Endothelial cell of hepatic sinusoid (primary cell): ENCODE measurements around the gene DCAF5.

Experiments used
- in situ Hi-C: cut with HindIII; loops from 2 replicates; pipeline ENCODE4 v1.10.0; 2017; ENCODE audit warnings: low sequenced_read_pairs

The DCAF5 gene

DNA sequence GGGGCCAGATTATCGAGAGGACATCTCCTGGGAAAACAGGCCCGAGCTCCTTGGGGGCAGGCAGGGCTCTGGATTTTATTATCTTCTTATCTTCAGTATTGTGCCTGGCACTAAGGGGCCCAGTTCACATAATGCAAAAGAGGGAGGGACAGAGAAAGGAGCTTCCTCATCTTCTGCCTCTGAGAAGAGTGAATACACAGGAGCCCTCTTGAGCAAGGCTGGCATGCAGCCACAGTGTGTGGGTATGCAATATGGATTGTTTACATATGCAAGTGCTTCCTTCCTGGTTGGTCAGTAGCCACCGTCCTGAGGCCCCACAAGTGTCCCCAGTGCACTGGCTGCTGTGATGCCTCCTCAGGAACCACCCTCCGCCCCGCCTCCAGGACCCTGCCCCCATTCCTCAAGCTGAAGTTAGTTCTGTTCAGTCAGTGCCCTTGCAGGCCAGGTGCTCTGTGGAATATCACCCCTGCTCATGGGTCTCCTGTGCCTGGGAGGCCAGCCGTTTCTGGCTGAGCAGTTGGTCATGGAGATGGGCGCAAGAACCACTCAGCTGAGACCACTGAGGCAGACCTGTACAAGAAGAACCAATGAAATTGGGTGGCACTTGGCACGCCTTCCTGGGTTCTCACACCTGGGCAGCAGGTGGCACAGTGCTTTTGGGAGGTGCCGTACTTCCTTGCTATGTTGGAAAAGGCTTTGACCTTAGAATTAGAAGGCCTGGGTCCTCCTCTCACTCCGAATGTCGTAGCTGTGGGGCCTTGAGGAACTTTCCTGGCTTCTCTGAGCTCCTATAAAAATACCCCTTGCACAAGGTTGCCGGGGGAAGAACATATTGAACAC, 138.8 kb downstream of the DCAF5 start:
- in situ Hi-C loops: no loop called here

DNA sequence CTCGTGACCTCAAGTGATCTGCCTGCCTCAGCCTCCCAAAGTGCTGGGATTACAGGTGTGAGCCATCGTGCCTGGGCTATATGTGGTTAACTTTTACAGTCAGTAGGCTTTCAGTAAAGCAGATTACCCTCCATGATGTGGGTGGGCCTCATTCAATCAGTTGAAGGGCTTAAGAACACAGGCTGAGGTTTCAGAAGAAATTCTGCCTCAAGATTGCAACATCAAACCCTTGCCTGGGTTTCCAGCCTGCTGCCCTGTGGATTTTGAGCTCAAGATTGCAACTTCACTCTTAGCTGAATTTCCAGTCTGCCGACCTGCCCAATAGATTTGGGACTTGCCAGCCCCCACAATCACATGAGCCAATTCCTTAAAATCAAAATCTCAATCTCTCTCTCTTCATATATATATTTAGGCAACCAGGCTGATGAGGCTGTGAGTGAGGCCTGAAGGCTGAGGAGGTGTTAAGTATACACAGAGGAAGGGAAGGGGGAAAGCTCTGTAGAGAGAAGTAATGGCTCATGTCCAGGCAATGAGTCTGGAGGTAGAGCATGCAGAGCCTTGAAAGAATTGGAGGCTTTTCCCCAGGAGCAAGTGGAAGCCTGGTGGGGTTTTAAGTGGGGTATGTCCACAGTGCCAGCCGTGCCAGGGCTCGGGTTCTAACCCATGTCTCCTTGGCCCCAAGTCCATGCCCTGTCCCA, 140.5 kb downstream of the DCAF5 start:
- in situ Hi-C loops: no loop called here

DNA sequence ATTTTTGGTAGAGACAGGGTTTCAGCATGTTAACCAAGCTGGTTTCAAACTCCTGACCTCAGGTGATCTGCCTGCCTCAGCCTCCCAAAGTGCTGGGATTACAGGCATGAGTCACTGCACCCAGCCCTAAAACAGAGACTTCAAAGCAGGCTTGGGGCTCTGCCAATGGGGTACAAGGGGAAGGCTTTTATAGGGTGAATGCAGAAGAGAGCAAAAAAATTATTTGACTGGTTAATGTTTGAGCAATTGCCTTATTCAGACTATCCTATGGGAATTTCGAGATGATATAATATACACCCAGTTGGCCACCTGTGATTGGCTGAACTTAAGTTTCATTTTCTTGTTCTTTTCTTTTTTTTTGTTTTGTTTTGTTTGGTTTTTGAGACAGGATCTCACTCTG, 142.3 kb downstream of the DCAF5 start:
- in situ Hi-C loops: no loop called here

DNA sequence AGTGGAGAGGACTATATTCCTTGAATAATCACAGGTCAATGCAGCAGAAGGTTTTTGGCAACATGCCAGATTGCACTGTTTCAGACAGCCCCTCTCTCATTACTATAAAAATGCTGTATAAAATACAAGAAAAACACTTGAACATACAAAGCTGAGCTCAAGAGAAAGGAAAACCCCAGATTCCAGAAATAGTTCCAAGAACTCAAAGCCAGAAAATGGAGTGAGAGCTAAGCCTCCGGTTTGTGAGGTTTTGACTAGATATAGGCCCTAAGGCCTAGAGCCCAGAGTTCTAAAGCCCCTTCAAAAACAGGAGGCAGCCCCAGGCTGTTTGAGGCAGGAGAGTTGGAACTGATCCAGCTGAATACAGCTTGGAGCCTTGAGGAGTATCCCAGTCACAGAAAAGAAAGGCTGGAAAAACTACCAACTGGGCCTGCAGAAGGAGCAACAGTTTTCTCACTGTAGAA, 144.5 kb downstream of the DCAF5 start:
- in situ Hi-C loops: no loop called here

DNA sequence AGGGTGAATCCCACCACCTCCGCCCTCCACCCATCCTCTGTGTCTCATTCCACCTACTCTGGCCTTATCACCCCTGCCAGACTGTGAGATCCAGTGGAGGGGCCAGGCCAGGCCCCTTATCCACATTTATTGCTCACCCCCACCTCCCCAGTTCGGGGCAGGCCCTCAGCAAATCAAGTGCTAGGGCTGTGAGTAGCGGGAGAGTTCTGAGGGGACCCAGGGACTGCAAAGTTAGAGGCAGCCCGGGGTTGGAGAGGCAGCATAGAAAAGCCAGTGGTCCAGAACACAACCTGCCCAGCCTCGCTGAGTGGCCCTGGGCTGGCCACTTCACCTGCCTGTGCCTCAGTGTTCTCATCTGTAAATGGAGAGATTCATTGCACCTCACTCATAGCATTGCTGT, 146.6 kb downstream of the DCAF5 start:
- in situ Hi-C loops: no loop called here

DNA sequence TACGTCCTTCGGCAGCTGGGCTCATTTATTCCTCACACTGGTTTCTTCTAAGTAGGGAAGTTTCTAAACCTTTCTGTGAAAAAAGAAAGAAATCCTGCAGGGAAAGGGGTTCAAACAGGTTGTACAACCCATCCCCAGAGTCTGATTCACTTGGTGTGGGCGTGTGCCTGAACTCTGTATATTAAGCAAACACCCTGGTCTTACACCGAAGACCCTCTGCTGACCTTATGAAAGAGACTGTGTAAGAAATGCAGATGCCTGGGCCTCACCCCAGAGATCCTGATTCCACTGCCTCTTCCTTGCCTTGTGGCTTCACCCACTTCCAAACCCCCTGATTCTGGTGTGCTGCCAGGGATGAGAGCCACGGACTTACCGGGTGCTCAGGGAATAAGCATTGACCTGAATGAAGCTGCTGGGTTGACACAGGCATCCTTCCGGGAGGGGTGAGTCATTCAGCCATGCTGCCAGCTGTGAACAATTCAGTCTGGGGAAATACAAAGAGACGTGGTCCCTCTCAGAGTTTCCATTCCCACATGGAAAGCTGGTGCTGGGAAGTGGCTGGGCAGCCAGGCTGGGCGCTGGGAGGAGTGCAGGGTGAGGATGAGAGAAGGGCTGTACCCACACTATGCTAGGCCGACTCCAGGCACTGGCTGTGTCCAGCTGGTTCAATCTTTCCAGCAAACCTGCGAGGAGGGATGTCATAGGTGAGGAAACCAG, 147.3 kb downstream of the DCAF5 start:
- in situ Hi-C loops: no loop called here

DNA sequence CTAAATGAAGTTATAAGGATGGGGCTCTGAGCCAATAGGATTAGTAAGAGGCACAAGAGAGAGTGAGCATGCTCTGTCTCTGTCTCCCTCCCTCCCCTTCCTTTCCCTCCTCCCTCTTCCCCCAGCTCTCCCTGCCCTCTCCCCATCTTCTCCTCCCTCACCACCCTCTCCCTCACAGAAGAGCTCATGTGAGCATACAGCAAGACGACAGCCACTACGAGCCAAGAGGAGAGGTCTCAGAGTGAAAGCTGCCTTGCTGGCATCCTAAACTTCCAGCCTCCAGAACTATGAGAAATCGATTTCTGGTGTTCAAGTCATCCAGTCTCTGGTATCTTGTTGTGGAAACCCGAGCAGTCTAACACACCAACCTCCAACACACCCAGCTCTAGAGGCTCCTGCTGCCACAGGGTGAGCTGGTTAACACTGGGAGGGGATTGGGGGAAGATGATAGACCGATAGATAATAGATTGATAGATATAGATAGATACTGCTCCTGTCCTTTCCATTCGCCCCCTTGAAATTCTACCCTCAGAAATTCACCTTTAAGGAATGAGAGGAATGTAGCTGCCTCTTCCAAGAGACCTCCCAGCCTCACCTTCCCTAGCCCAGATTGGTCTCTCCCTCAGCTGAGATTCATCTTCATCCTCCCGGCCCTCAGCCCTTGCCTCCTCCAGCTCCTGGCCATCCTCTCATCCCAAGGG, 148.0 kb downstream of the DCAF5 start:
- in situ Hi-C loops: no loop called here

DNA sequence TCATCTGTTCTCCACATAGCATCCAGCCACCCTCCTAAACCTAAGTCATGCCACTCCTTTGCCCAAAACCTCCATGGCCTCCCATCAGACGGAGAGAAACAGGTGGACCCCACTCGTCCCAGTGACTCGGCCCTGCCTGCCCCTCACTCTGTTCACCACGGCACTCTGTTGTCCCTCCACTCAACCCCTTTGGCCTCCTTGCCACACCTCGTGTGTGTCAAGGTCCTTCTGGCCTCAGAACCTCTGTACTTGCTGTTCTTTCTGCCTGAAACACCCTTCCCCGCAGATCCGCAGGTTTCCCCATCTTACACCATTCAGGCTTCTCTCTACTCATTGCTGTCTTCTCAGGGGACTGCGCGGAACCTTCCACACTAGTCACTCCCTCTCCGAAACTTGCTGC, 149.3 kb downstream of the DCAF5 start:
- in situ Hi-C loops: no loop called here

DNA sequence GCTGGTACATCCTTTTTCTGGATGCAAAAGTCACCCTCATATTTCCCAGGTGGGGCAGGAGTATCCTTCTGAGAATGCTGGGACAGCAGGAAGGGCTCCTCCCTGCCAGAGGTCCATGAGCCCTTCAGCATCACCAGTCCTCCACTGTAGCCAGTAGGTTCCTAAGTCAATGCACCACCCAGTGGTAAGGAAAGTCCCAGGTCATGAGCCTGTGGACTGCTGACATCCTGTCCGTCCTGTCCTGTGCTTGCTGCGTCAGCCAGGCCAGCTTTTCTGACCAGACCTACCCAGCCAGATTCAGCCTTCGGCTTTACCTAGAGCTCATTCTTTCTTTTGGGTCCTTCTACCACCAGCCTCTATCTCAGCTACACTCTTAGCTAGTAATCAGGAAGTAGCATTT, 150.8 kb downstream of the DCAF5 start:
- in situ Hi-C loops: no loop called here

DNA sequence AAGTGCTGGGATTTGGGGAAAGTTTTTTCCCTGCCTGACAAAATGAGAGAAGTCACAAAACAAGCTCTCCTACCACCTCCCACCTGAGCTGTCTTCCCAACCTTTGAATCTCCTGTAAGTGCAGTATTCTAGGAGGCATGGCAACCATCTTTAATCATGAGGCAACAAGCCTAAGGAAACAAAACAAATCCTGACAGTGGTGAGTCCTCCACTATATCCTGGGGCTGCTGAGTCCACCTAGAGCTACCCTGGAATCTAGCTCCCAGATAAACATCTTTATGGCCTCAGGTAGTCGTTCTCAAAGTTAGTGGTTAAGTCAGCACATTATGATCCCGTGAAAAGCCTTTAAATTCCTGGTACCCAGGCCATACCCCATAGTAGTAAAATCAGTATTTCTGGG, 151.5 kb downstream of the DCAF5 start:
- in situ Hi-C loops: no loop called here
